Activated CD8-positive, alpha-beta T cell treated with anti-CD3 and anti-CD28 coated beads, Interleukin-2, amount 10 ng/mL, durations not matched to agents 7 days and 5 days (primary cell): ENCODE results near the gene PLEKHB1. TPM values are rescaled to one million over a fixed set of nuclear protein-coding genes. Genes with fewer than 3 reads are reported as not detected.

Experiments used
- ATAC-seq: fragments of 150-1000 bp; cut with Tn5 transposase; one replicate; pipeline ENCODE4 v1.10.0; 2021; ENCODE audit warnings: moderate library complexity
- CTCF ChIA-PET: fragments of 350-600 bp; sonication (Branson Sonifier 250); formaldehyde crosslinking; loops from one replicate; lab custom pipeline; 2021; ENCODE audit warnings: antibody characterized with exemption; lab: Charles Lee
- POLR2A ChIA-PET: fragments of 350-600 bp; sonication (Branson Sonifier 250); formaldehyde crosslinking; loops from one replicate; lab custom pipeline; 2021; ENCODE audit warnings: antibody characterized with exemption; lab: Charles Lee
- DNase-seq: peaks from one replicate; pipeline ENCODE4 v3.0.0-alpha.2; 2020
- H3K27ac Mint-ChIP-seq: one replicate; pipeline ENCODE4 v1.8.0; 2021; ENCODE audit warnings: mild to moderate bottlenecking, mixed read lengths
- H3K27me3 Mint-ChIP-seq: one replicate; pipeline ENCODE4 v1.8.0; 2021; ENCODE audit warnings: low read depth, mixed read lengths
- H3K36me3 Mint-ChIP-seq: one replicate; pipeline ENCODE4 v1.8.0; 2021; ENCODE audit warnings: low read depth, mixed read lengths
- H3K4me1 Mint-ChIP-seq: one replicate; pipeline ENCODE4 v1.8.0; 2021; ENCODE audit warnings: low read depth, mixed read lengths
- H3K4me3 Mint-ChIP-seq: one replicate; pipeline ENCODE4 v1.8.0; 2021; ENCODE audit warnings: mild to moderate bottlenecking, mixed read lengths
- H3K9me3 Mint-ChIP-seq: one replicate; pipeline ENCODE4 v1.8.0; 2022; ENCODE audit warnings: mixed read lengths; ENCODE audit not compliant: insufficient read depth
- total RNA-seq, 2 experiments: library from RNA; stranded (reverse); gene quantifications; one replicate each; pipeline ENCODE4 v1.2.3, GENCODE V29; 2021

The PLEKHB1 gene, protein sequence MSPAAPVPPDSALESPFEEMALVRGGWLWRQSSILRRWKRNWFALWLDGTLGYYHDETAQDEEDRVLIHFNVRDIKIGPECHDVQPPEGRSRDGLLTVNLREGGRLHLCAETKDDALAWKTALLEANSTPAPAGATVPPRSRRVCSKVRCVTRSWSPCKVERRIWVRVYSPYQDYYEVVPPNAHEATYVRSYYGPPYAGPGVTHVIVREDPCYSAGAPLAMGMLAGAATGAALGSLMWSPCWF
- 10 to 100 TPM in 1 of 2 experiments, 1 to 10 TPM in 1; 10.0 to 11.6 TPM for total RNA-seq

DNA sequence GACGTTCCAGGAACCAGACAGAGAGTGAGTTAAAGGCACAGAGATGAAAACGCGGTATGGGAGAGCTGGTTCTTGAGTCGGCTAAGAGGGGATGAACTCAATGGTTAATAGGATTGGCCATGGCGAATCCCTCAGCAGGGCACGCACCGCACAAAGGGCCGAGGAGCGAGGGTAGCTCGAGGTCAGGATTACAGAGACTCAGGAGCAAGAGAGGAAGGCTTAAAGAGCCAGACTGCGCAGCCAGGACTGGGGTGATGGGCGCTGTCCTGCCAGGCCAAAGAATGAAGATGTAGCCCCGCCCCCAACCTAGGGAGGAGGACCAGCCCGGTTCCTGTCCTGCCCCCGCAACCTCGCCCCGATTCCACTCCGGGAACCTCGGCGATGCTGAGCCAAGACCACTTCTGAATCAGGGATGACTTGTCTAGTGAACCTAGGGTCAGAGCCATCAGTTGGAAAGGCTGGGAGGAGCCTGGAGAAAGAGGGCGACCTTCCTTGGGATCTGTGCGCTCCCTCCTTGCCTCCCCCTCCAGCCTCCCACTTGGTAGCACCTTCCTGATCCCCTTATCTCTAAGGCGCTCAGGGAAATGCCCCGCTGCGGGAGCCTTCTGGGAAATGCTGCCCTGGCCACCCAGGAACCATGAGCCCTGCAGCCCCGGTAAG, at the start of gene PLEKHB1:
PLEKHB1 (plus strand) TSS at position 610 of the 660 bp plus-strand sequence; CDS start at position 638, 28 bp downstream.
- Mint-ChIP-seq H3K9me3 (no peaks in the 10 kb centered on the region), H3K27me3 (no peaks in the 10 kb centered on the region), H3K4me1 (peaks cover 17% of the 10 kb centered on the region), H3K4me3 (peak within 1 kb of the TSS; percentile 76), H3K27ac (no peak within 1 kb of the TSS), H3K36me3 (no peaks in the 10 kb centered on the region)
- ATAC-seq (no peak), DNase-seq (no peak)
- ChIA-PET CTCF (interaction anchor here (1.6 to 4.5 kb wide), 3 partner anchors 14 to 295 kb away, joined by 6 to 28 read pairs (median 27); no protein-coding TSS in a partner anchor), POLR2A (interaction anchor here (1.6 kb wide), 1 partner anchor 20 kb away, joined by 5 read pairs; no protein-coding TSS in a partner anchor)

DNA sequence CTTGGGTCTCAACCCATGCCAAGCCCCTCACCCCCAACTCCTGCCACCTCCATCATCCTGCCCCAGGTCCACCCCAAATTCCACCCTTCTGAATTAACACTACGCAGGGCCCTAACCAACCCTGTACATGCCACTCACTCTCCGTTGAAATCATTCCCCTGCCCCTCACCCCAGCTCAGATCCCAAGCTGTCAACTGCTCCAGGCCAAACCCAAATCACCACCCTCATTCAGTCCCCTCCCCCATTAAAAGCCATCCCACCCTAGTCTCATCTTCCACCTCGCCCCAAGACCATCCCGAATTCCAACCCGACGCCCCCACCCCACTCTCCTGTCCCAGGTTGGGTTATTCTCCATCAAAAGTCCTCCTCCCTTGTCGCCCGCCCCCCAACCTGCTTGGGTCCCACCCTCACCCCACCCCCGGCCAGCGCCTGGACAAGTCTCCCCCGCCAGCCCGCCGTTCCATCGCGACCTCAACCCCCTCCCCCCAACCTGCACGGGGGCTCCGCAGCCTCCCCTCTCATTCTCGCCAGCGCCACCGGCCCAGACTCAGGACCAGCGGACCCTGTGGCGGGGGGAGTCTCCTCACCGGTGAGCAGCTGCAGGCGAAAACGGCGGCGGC, 48.9 kb upstream of the PLEKHB1 start:
- ATAC-seq (no peak), DNase-seq (no peak)
- H3K27ac Mint-ChIP-seq, result peak overlapping the region; percentile 93
- ChIA-PET POLR2A (interaction anchor here (1.7 kb wide), 1 partner anchor 58 kb away, joined by 6 read pairs; no protein-coding TSS in a partner anchor), CTCF (interaction anchor here (1.2 kb wide), 1 partner anchor 33 kb away, joined by 3 read pairs; no protein-coding TSS in a partner anchor)
- H3K9me3 Mint-ChIP-seq, result no peaks in the 10 kb centered on the region
- H3K4me3 Mint-ChIP-seq, result peak overlapping the region; percentile 91
- peaks cover 7% of the 10 kb centered on the region for H3K36me3 Mint-ChIP-seq
- peaks cover 5% of the 10 kb centered on the region for H3K27me3 Mint-ChIP-seq
- peaks cover 35% of the 10 kb centered on the region for H3K4me1 Mint-ChIP-seq

DNA sequence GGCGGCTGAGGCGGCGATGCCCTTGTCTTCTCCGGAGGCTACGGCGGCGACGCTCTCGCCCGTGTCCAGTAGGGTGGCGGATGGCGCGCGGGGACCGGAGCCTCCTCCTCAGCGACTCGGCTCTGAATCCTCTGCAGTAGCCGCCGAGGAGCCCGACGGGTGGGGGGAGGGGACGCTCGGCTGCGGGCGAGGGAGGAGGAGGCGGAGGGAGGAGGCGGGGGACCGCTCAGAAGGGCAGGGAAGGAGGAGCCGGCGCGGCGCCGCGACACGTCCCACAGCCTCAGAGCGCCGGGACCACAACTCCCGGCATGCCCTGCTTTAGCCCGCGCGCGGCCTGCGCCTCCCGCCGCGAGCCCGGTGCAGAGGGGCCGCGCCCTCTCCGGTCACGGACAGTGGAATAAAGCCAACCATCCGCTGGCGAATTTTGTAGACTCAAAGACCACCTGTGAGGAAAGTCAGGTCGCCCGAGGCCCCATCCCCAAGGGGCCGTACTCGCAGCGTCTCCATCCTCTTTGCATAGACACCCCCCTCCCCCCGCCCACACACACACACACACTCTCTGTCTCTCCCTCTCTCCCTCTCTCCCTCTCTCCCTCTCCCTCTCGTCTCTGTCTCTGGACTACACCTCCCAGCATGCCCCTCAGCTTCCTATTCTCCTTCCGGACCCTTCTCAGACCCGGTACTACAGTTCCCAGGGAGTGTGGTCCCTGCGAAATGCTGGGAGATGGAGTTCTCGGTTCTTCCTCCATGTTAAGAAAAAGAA, 48.2 kb upstream of the PLEKHB1 start, which contains the start of gene FAM168A:
FAM168A (minus strand) TSS at position 157 of the 763 bp plus-strand sequence. CDS start 129,638 bp downstream, outside the sequence.
- ChIA-PET CTCF (interaction anchor here (0.8 to 1.5 kb wide), 8 partner anchors 21 to 291 kb away, joined by 3 to 6 read pairs (median 4); no protein-coding TSS in a partner anchor), POLR2A (interaction anchor here (0.6 to 1.7 kb wide), 6 partner anchors 21 to 81 kb away, joined by 3 to 6 read pairs (median 3); no protein-coding TSS in a partner anchor)
- Mint-ChIP-seq H3K9me3 (no peaks in the 10 kb centered on the region), H3K27ac (peak within 1 kb of the TSS; percentile 93), H3K27me3 (peaks cover 5% of the 10 kb centered on the region), H3K4me1 (peaks cover 35% of the 10 kb centered on the region), H3K36me3 (peaks cover 7% of the 10 kb centered on the region), H3K4me3 (peak within 1 kb of the TSS; percentile 91)
- ATAC-seq (peak; percentile 96), DNase-seq (peak; percentile 96)

DNA sequence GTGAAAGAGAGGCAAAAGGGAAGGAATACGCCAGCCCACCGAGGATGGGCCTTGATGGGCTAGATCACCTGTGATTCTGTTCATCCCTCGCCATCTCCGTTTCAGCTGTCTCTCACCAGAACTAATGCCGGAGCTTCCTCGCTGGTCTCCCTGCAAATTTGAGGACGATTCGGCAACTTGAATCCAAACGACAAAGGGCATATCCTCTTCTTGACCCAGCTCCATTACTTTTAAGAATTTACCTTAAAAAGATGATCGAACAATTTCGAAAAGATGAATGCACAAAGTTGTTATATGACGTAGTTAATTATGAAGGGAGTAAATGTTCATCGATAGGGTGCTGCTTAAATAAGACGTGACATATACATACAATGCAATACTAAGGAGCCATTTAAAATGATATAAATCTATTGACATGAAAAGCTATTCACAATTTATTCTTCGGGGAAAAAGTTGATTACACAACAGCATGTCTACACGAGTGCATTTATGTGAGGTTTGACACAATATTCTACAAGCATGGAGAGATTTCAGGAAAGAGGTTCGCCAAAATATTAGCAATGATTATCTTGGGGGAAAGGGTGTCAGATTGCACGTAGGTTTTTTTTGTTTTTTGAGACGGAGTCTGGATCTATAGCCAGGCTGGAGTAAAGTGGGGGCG, 47.5 kb upstream of the PLEKHB1 start:
- ChIA-PET POLR2A (interaction anchor here (0.7 to 1.7 kb wide), 6 partner anchors 21 to 82 kb away, joined by 3 to 6 read pairs (median 3); no protein-coding TSS in a partner anchor), CTCF (interaction anchor here (0.8 to 1.5 kb wide), 8 partner anchors 20 to 292 kb away, joined by 3 to 6 read pairs (median 4); no protein-coding TSS in a partner anchor)
- DNase-seq (no peak), ATAC-seq (no peak)
- Mint-ChIP-seq H3K36me3 (peaks cover 7% of the 10 kb centered on the region), H3K4me1 (peaks cover 35% of the 10 kb centered on the region), H3K27me3 (peaks cover 5% of the 10 kb centered on the region), H3K9me3 (no peaks in the 10 kb centered on the region), H3K27ac (peak overlapping the region; percentile 93), H3K4me3 (peak overlapping the region; percentile 91)

DNA sequence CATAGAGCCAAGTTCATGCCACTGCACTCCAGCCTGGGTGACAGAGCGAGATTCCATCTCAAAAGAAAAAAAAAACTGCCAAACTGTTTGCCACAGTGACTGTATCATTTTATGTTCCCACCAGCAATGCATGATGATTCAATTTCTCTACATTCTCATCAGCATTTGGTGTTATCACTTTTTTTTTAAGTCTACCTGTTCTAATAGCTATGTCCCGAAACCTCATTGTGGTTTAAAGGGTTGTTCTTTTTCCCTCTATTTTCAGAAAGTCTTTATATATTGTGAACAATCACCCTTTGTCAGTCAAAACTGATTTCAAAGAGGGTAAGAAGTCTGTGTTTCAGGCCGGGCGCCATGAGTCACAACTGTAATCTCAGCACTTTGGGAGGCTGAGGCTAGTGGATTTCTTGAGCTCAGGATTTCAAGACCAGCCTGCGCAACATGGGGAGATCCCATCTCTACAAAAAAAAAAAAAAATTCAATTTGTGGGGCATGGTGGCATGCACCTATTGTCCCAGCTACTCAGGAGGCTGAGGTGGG, 33.7 kb upstream of the PLEKHB1 start:
- ChIA-PET CTCF (interaction anchor here (2.7 kb wide), 1 partner anchor 13 kb away, joined by 9 read pairs; no protein-coding TSS in a partner anchor), POLR2A (no interaction called here)
- H3K36me3 Mint-ChIP-seq, result no peaks in the 10 kb centered on the region
- no peak overlapping the region for H3K27ac Mint-ChIP-seq
- ATAC-seq, result no peak
- H3K4me1 Mint-ChIP-seq, result no peaks in the 10 kb centered on the region
- H3K4me3 Mint-ChIP-seq, result no peak overlapping the region
- H3K9me3 Mint-ChIP-seq, result no peaks in the 10 kb centered on the region
- DNase-seq, result no peak
- H3K27me3 Mint-ChIP-seq, result peaks cover 5% of the 10 kb centered on the region

DNA sequence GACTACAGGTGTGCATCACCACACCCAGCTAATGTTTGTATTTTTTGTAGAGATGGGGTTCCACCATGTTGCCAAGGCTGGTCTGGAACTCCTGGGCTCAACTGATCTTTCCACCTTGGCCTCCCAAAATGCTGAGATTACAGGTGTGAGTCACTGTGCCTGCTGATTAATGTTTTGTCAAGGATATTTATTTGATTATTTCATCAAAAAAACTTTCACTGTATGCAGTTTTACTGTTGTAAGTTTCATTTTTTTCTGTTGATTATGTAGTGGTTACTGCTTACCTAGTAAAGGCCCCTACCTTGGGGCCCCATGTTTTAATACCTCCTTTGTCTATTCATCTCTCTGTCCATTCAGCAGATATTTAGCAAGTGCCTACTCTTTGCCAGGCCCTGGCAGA, 31.8 kb upstream of the PLEKHB1 start:
- H3K27me3 Mint-ChIP-seq, result peaks cover 2% of the 10 kb centered on the region
- no peaks in the 10 kb centered on the region for H3K36me3 Mint-ChIP-seq
- no peak overlapping the region for H3K4me3 Mint-ChIP-seq
- DNase-seq (no peak), ATAC-seq (no peak)
- no peaks in the 10 kb centered on the region for H3K9me3 Mint-ChIP-seq
- no peaks in the 10 kb centered on the region for H3K4me1 Mint-ChIP-seq
- no peak overlapping the region for H3K27ac Mint-ChIP-seq
- ChIA-PET POLR2A (no interaction called here), CTCF (interaction anchor here (2.7 kb wide), 1 partner anchor 11 kb away, joined by 9 read pairs; no protein-coding TSS in a partner anchor)

DNA sequence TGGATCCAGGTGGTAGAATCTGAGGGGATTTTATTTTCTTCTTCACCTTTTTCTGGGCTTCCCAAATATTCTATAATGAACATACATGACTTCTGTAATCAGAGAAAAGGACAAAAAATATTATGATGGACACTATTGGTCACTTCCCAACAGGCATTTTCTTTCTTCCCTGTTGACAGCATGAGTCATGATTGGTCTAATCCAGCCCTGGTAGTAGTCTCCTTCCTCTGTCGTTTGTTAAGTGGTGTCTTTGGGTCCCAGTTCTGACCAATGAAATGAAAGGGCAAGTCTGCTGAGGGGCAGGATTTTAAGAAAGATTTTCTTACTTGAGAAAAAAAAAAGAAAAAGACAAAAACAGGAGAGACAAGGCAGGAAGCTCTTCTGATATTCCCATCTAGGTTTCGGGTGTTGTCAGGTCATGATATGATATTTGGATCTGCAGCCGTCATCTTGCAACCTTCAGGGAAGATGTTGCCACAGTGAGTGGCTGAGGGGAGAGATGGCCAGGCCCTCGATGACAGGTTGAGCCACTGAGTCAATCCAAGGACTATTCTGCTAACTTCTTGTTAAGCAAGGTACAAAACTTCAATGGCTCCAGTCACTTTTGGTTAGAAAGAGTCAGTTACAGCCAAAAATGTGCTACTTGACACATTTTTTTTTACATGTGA, 23.3 kb upstream of the PLEKHB1 start:
- Mint-ChIP-seq H3K36me3 (no peaks in the 10 kb centered on the region), H3K27me3 (peaks cover 25% of the 10 kb centered on the region), H3K4me1 (peaks cover 2% of the 10 kb centered on the region), H3K27ac (no peak overlapping the region), H3K4me3 (no peak overlapping the region), H3K9me3 (no peaks in the 10 kb centered on the region)
- no peak for ATAC-seq
- CTCF ChIA-PET, result interaction anchor here (1.0 to 6.7 kb wide), 3 partner anchors 19 to 134 kb away, joined by 3 to 165 read pairs (median 3); no protein-coding TSS in a partner anchor
- DNase-seq, result no peak
- POLR2A ChIA-PET, result no interaction called here

DNA sequence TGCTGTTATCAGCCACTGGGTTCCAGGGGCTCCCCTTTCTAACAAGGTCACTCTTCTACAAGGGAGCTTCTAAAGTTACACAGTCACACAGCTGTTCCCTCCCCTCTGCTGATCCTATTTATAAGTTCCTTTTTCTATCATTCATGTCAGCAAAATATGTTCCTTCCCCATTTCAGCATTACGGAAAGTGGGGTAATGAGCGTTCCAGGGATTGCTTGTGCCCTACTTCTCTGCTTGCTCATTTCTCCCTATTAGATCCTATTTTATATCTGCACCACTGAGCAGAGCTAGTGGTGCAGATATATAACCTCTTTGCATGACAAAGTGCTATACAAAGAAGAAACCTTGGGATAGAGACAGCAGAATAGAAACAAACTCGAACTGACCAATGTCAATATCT, 22.7 kb upstream of the PLEKHB1 start:
- no peaks in the 10 kb centered on the region for H3K9me3 Mint-ChIP-seq
- no peak overlapping the region for H3K27ac Mint-ChIP-seq
- no peak overlapping the region for H3K4me3 Mint-ChIP-seq
- H3K36me3 Mint-ChIP-seq, result no peaks in the 10 kb centered on the region
- DNase-seq (no peak), ATAC-seq (no peak)
- peaks cover 2% of the 10 kb centered on the region for H3K4me1 Mint-ChIP-seq
- POLR2A ChIA-PET, result interaction anchor here (1.0 kb wide), 1 partner anchor 25 kb away, joined by 3 read pairs; no protein-coding TSS in a partner anchor
- peaks cover 25% of the 10 kb centered on the region for H3K27me3 Mint-ChIP-seq
- CTCF ChIA-PET, result interaction anchor here (1.0 to 6.7 kb wide), 3 partner anchors 20 to 135 kb away, joined by 3 to 165 read pairs (median 3); no protein-coding TSS in a partner anchor

DNA sequence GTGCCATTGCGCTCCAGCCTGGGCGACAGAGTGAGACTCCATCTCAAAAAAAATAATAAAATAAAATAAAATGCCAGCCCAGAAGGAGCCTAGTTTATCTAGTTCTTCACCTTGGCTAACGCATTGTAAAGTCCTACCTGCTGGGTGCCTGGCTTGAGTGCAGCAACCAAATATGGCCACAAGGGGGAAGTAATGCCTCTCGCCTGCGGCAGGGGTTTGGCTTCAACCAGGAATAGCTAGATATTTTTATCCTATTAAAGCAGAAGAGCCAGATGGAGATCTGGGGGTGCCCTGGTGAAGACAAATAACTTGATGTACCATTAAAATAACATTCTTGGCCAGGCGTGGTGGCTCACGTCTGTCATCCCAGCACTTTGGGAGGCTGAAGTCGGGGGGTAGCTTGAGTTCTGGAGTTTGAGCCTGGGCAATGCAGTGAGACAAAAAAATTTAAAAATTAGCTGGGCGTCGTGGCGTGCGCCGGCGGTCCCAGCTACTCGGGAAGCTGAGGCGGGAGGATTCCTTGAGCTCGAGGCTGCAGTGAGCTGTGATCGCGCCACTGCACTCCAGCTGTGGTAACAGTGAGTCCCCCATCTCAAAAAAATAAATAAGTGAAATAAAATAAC, 20.6 kb upstream of the PLEKHB1 start:
- H3K4me3 Mint-ChIP-seq, result no peak overlapping the region
- DNase-seq (peak; percentile 76), ATAC-seq (peak; percentile 87)
- POLR2A ChIA-PET, result interaction anchor here (0.9 to 1.3 kb wide), 3 partner anchors 21 to 34 kb away, joined by 3 to 5 read pairs (median 4); partner anchors contain the start of gene PLEKHB1
- H3K9me3 Mint-ChIP-seq, result no peaks in the 10 kb centered on the region
- CTCF ChIA-PET, result interaction anchor here (0.6 to 6.7 kb wide), 58 partner anchors 8 to 318 kb away, joined by 3 to 165 read pairs (median 4); partner anchors contain the start of genes ARHGEF17, FAM168A and PLEKHB1
- H3K4me1 Mint-ChIP-seq, result peaks cover 2% of the 10 kb centered on the region
- no peaks in the 10 kb centered on the region for H3K36me3 Mint-ChIP-seq
- peaks cover 25% of the 10 kb centered on the region for H3K27me3 Mint-ChIP-seq
- no peak overlapping the region for H3K27ac Mint-ChIP-seq
